Heart right ventricle (tissue), 16 donors: ENCODE data around the gene ATP1B1. TPM values are rescaled to one million over a fixed set of nuclear protein-coding genes. Genes with fewer than 3 reads are reported as not detected.
A peak's percentile ranks its signal among the peaks of the same experiment; 100 is the strongest.
"Not testable (repeated sequence)": the region's sequence is repeated elsewhere in the genome, so short reads cannot be mapped to it uniquely, and the experiment has no call there.

Source experiments
- ATAC-seq, 8 donors: fragments of 200-7000 bp; cut with Tn5 transposase; one replicate each; pipeline ENCODE4 v1.9.1; 2020; ENCODE audit warnings: mild to moderate bottlenecking in 8 of 8, moderate library complexity in 8 of 8, moderate number of reproducible peaks in 1 of 8
- DNase-seq, 2 donors: peaks; one replicate each; pipeline ENCODE4 v3.0.0-alpha.2; 2020
- H3K27ac ChIP-seq, 10 donors: fragments of 200-600 bp; sonication (generic) in 2 of 10; one replicate each; pipeline versions ENCODE4 v1.5.0 to v1.8.0; 2020 to 2022; ENCODE audit warnings: mild to moderate bottlenecking in 3 of 10
- H3K27me3 ChIP-seq, 7 donors: fragments of 200-600 bp; one replicate each; pipeline ENCODE4 v1.8.0; 2021 to 2022; ENCODE audit warnings: mild to moderate bottlenecking in 2 of 7
- H3K36me3 ChIP-seq, 9 donors: fragments of 200-600 bp; sonication (generic) in 1 of 9; one replicate each; pipeline versions ENCODE4 v1.5.0 to v1.8.0; 2020 to 2022; ENCODE audit warnings: mild to moderate bottlenecking in 2 of 9
- H3K4me1 ChIP-seq, 9 donors: fragments of 200-600 bp; sonication (generic) in 1 of 9; one replicate each; pipeline versions ENCODE4 v1.5.0 to v1.8.0; 2020 to 2022; ENCODE audit warnings: mild to moderate bottlenecking in 4 of 9
- H3K4me3 ChIP-seq, 10 donors: fragments of 200-600 bp; sonication (generic) in 2 of 10; one replicate each; pipeline versions ENCODE4 v1.5.0 to v1.8.0; 2020 to 2022; ENCODE audit warnings: mild to moderate bottlenecking in 7 of 10, moderate library complexity in 2 of 10
- H3K9me3 ChIP-seq, 11 donors: fragments of 200-600 bp in 10 of 11; sonication (generic) in 2 of 11; one replicate each; pipeline versions ENCODE4 v1.5.0 to v1.8.0; 2013 to 2022; ENCODE audit warnings: mild to moderate bottlenecking in 2 of 11, control low read depth in 1 of 11, moderate library complexity in 1 of 11
- WGBS, 2 donors: extraction: QIAGEN DNeasy Blood & Tissue Kit; methylation state at CpG; one replicate each; pipeline ENCODE4 v1.1.7; 2013; ENCODE audit warnings: inconsistent platforms in 1 of 2; 5-methylcytosine and 5-hydroxymethylcytosine counted together
- intact Hi-C, 10 donors: fragments of 100-400 bp; cut with DNase I; formaldehyde crosslinking; loops; one replicate each; pipeline versions ENCODE4 v1.11.1 to v1.14.2; 2022
- polyA plus RNA-seq, 2 donors: library from polyadenylated mRNA; stranded (reverse); fragments of 200-250 nt; gene quantifications; one replicate each; pipeline ENCODE4 v1.2.3, GENCODE V29; 2013
- total RNA-seq, 10 donors: library from RNA; stranded (reverse); fragmentation: NEBNext Ultra II Directional in 3 of 10; extraction: Animal tissue kit (Norgen Biotek cat#: 25700) in 3 of 10; gene quantifications; one replicate each; pipeline versions ENCODE4 v1.2.1 to v1.2.4, GENCODE V29; 2021 to 2023
- TF ChIP-seq, protein P1 (sequence below), 9 donors: fragments of 200-600 bp; sonication (generic) in 2 of 9; IDR thresholded peaks; one replicate each; pipeline versions ENCODE4 v1.5.0 to v1.8.0; 2021 to 2022; ENCODE audit warnings: antibody characterized with exemption in 9 of 9, mild to moderate bottlenecking in 5 of 9, moderate library complexity in 1 of 9
- donor health status: Arrhythmogenic right ventricular cardiomyopathy.
- donor health status: ischemic (EF 13 %, LVEDD 7.1; RV severe dilation, severe dysfunction).
- donor health status: healthy with polysubstance abuse.
- donor health status: DM: no; HTN: yes; CAD: no.
- donor health status: DM: no; HTN: no; CAD: no.
- donor health status: ischemic (EF 25% LVEDD 6.9; RV normal size, moderate dysfunction).
- donor health status: ischemic (EF 25% LVEDD 5.7; RV mildly dilated, moderate dysfunction).
- donor health status: healthy.
- donor health status: DM: yes; HTN: yes; CAD: no.
- donor health status: Ischemic cardiomyopathy.
- donor health status: ischemic (EF 35%, LVEDD 5.7; RV mildly dilated, moderate dysfunction).
- donor health status: nonischemic (EF 11% LVEDD 7.7; RV severe dilation, severe dysfunction).
- donor health status: DM: yes; HTN: yes; CAD: no.
- donor health status: PGD.
- donor health status: ischemic (EF 29% LVEDD 5.4; RV normal size, mild dysfunction).
- donor health status: nonischemic (EF 23%, LVEDD 6.1; RV moderate dilation, normal function).

ATP1B1 gene
- total and polyA plus RNA-seq, 12 donors: 137 to 472 (median 268) TPM

DNA sequence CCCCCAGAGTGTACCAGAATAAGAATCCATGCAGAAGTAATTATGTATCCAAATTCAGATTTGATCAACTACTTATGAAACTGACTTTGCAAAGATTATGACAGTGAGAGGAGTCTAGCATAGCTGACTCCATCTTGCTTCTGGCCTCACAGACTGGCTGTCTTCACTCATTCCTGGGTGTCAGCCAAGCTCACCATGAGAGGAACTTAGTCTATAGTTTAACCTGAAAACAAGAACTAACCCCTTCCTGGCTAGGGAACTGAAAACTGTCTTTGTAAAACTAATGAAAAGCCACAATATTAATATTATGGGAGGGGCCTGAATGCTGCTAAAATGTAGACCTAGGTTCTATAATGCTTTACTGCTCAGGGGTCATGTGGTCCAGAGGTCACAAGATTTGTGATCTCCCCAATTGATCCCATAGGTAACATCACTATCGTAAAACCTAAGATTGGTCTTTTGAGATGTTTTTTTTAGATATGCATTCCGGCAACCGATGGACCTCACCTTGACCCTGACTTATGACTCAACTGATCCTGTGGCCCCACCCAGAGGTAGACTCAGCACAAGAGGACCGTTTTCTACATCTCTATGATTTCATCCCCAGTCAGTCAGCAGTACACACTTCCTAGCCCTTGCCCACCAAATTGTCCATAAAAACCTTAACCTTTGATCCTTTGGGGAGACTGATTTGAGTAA is 55.2 kb downstream of the ATP1B1 start:
- WGBS, 2 donors: 87 to 91% methylated on average over 4 of the region's 4 CpGs
- DNase-seq: no peak

GRCh38 chr1:169163059-169163458 is 56.6 kb downstream of the ATP1B1 start:
- Histone ChIP-seq H3K4me3 (no peak overlapping the region), H3K9me3 (no peaks in the 10 kb centered on the region), H3K27ac (no peak overlapping the region), H3K36me3 (no peaks in the 10 kb centered on the region), H3K27me3 (no peaks in the 10 kb centered on the region), H3K4me1 (peaks cover 0 to 11% (median 5%) of the 10 kb centered on the region in 9 donors)
- TF ChIP-seq, protein P1, sequence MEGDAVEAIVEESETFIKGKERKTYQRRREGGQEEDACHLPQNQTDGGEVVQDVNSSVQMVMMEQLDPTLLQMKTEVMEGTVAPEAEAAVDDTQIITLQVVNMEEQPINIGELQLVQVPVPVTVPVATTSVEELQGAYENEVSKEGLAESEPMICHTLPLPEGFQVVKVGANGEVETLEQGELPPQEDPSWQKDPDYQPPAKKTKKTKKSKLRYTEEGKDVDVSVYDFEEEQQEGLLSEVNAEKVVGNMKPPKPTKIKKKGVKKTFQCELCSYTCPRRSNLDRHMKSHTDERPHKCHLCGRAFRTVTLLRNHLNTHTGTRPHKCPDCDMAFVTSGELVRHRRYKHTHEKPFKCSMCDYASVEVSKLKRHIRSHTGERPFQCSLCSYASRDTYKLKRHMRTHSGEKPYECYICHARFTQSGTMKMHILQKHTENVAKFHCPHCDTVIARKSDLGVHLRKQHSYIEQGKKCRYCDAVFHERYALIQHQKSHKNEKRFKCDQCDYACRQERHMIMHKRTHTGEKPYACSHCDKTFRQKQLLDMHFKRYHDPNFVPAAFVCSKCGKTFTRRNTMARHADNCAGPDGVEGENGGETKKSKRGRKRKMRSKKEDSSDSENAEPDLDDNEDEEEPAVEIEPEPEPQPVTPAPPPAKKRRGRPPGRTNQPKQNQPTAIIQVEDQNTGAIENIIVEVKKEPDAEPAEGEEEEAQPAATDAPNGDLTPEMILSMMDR (IDR thresholded peaks at IDR 0.05): no peak
- intact Hi-C loops: no loop called here
- no peak for DNase-seq
- no peak for ATAC-seq
- 67 to 76% methylated on average over 5 of the region's 5 CpGs for WGBS, 2 donors

More for the DNA sequence above, 55.2 kb downstream of the ATP1B1 start:
- peak in 2 of 8 donors; percentile 43 to 59 for ATAC-seq
- no peaks in the 10 kb centered on the region for H3K27me3 ChIP-seq
- H3K4me1 ChIP-seq: peaks cover 0 to 11% (median 5%) of the 10 kb centered on the region in 9 donors
- H3K27ac ChIP-seq: no peak overlapping the region
- intact Hi-C loops: no loop called here
- H3K36me3 ChIP-seq: no peaks in the 10 kb centered on the region
- no peak overlapping the region for H3K4me3 ChIP-seq
- H3K9me3 ChIP-seq: no peaks in the 10 kb centered on the region
- TF ChIP-seq, protein P1 (IDR thresholded peaks at IDR 0.05): no peak

DNA sequence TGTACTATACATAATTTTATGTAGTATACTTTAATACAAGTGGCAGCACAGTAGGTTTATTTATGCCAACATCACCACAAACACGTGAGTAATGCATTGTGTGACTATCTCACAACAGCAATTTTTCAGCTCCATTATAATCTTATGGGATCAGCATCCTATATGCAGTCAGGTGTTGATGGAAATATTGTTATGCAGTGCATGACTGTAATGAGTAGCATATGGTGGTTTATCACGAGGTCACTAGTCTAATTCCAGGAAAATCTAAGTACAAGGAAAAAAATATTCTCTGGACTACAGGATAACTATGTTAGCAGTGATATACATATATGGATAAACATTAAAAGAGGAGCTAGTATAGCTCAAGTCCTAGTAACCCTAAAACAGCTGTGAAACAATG is 69.0 kb downstream of the ATP1B1 start:
- Histone ChIP-seq H3K4me3 (no peak overlapping the region), H3K9me3 (no peaks in the 10 kb centered on the region), H3K27ac (no peak overlapping the region), H3K27me3 (no peaks in the 10 kb centered on the region), H3K36me3 (no peaks in the 10 kb centered on the region), H3K4me1 (no peaks in the 10 kb centered on the region)
- intact Hi-C loops: no loop called here
- DNase-seq (no peak), ATAC-seq (no peak)
- TF ChIP-seq, protein P1 (IDR thresholded peaks at IDR 0.05): no peak
- 61 to 66% methylated on average over 2 of the region's 2 CpGs for WGBS, 2 donors

- H3K4me1 ChIP-seq, intact Hi-C loops, H3K9me3 ChIP-seq, DNase-seq, H3K27me3 ChIP-seq, ATAC-seq, H3K27ac ChIP-seq, H3K4me3 ChIP-seq, H3K36me3 ChIP-seq: not testable (repeated sequence)
- WGBS, 2 donors: 98 to 99% methylated on average over 3 of the region's 3 CpGs
These were observed 72.9 kb downstream of the ATP1B1 start for GRCh38 chr1:169179431-169179830.

DNA sequence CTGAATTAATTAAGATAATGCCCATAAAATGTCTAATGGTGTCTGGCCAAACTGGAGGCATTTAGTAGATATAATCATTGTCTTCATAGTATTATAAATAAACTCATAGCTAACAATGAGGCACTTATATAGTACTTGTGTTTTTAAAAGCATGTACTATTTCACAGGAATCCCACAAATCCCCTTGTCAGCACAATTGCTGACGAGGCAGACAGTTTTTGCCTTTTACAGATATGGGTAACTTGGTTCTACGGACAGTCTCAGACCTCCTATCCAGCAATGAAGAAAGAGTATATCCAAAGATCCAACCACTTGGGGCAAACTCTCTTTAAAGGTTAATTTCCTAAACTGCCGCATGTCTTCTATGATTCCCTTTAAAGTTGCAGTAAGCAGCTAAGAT is 73.7 kb downstream of the ATP1B1 start:
- 90 to 94% methylated on average over 3 of the region's 3 CpGs for WGBS, 2 donors
- no peak overlapping the region for H3K27ac ChIP-seq
- no peaks in the 10 kb centered on the region for H3K4me1 ChIP-seq
- TF ChIP-seq, protein P1 (IDR thresholded peaks at IDR 0.05): no peak
- no peaks in the 10 kb centered on the region for H3K27me3 ChIP-seq
- ATAC-seq: no peak
- H3K9me3 ChIP-seq: no peaks in the 10 kb centered on the region
- intact Hi-C loops: no loop called here
- no peak for DNase-seq
- no peak overlapping the region for H3K4me3 ChIP-seq
- no peaks in the 10 kb centered on the region for H3K36me3 ChIP-seq
